Lung (tissue), 12 donors: ENCODE results near the gene PLAC8. TPM values are rescaled to one million over a fixed set of nuclear protein-coding genes. Genes with fewer than 3 reads are reported as not detected.

ENCODE experiments used
- ATAC-seq: fragments of 200-7000 bp; cut with Tn5 transposase; one replicate; pipeline ENCODE4 v1.9.1; 2020; ENCODE audit warnings: moderate number of reproducible peaks; ENCODE audit not compliant: insufficient read depth, low FRiP score
- DNase-seq, 3 donors: peaks; one replicate each; pipeline ENCODE4 v3.0.0-alpha.2; 2013 to 2017
- H3K27ac ChIP-seq, 2 donors: one replicate each; pipeline ENCODE4 v1.5.1; 2013; ENCODE audit warnings: mild to moderate bottlenecking in 2 of 2, moderate library complexity in 2 of 2, control low read depth in 1 of 2, inconsistent platforms in 1 of 2, low read depth in 1 of 2, low read length in 1 of 2
- H3K27me3 ChIP-seq, 3 donors: one replicate each; pipeline ENCODE4 v1.5.1; 2013; ENCODE audit warnings: low read length in 2 of 3; ENCODE audit not compliant: control insufficient read depth in 3 of 3, insufficient read depth in 3 of 3
- H3K36me3 ChIP-seq, 4 donors: one replicate each; pipeline ENCODE4 v1.5.1; 2013; ENCODE audit warnings: low read length in 4 of 4, mild to moderate bottlenecking in 1 of 4, moderate library complexity in 1 of 4; ENCODE audit not compliant: control insufficient read depth in 4 of 4, insufficient read depth in 4 of 4
- H3K4me1 ChIP-seq, 5 donors: one replicate each; pipeline ENCODE4 v1.5.1; 2013; ENCODE audit warnings: low read length in 5 of 5, mild to moderate bottlenecking in 2 of 5, moderate library complexity in 1 of 5; ENCODE audit not compliant: control insufficient read depth in 5 of 5, insufficient read depth in 5 of 5
- H3K4me3 ChIP-seq: one replicate; pipeline ENCODE4 v1.5.1; 2013; ENCODE audit warnings: mild to moderate bottlenecking, control low read depth, moderate library complexity
- H3K9ac ChIP-seq, 2 donors: one replicate each; pipeline ENCODE4 v1.5.1; 2013; ENCODE audit warnings: low read length in 2 of 2, control low read depth in 1 of 2; ENCODE audit not compliant: insufficient read depth in 1 of 2
- H3K9me3 ChIP-seq, 4 donors: one replicate each; pipeline ENCODE4 v1.5.1; 2013; ENCODE audit warnings: low read length in 3 of 4, mild to moderate bottlenecking in 1 of 4, moderate library complexity in 1 of 4; ENCODE audit not compliant: control insufficient read depth in 4 of 4, insufficient read depth in 3 of 4
- WGBS, 2 donors: extraction: QIAGEN DNeasy Blood & Tissue Kit; methylation state at CpG; one replicate each; pipeline ENCODE4 v1.1.7; 2013; 5-methylcytosine and 5-hydroxymethylcytosine counted together
- polyA plus RNA-seq, 2 donors: library from polyadenylated mRNA; stranded (reverse); fragments of 200-250 nt; gene quantifications; one replicate each; pipeline ENCODE4 v1.2.1, GENCODE V29; 2013
- total RNA-seq, 2 donors: library from RNA; depleted of rRNA in 1 of 2; stranded (reverse); fragments of >200 nt in 1 of 2; gene quantifications; one replicate each; pipeline ENCODE4 v1.2.1, GENCODE V29; 2014 to 2021
- TF ChIP-seq, protein P1 (sequence below): IDR thresholded peaks from 2 replicates; pipeline ENCODE4 v1.5.1; 2012; ENCODE audit warnings: mild to moderate bottlenecking; ENCODE audit errors: control extremely low read depth, extremely low read depth
- donor health status: control.
- donor health status: control.
- donor health status: Bipolar disorder and iron deficiency.
- donor health status: healthy.
- donor health status: DM: yes; HTN: yes; CAD: no.

Gene PLAC8
- total and polyA plus RNA-seq, 4 donors, result 53.8 to 115 (median 71.5) TPM

DNA sequence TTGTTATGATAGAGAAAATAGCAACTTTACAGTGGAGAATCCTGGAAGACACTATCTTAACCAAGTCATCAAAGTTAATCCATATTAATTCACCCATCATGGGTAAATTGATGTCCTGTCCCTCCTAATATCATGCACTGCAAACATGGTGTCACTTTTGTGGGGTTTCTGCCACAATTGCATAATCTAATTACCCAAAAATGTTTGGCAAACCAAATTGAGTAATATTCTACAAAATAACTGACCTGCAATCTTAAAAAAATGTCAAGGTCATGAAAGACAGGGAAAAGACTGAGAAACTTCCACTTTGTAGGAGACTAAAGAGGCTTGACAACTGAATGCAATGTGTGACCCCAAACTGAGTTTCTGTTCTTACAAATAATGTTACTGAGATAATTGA, 37.1 kb upstream of the PLAC8 start:
- Histone ChIP-seq H3K9ac (no peak overlapping the region), H3K27me3 (no peaks in the 10 kb centered on the region), H3K4me3 (no peak overlapping the region), H3K4me1 (no peaks in the 10 kb centered on the region), H3K36me3 (no peaks in the 10 kb centered on the region), H3K27ac (no peak overlapping the region), H3K9me3 (no peaks in the 10 kb centered on the region)
- no peak for ATAC-seq
- TF ChIP-seq, protein P1, sequence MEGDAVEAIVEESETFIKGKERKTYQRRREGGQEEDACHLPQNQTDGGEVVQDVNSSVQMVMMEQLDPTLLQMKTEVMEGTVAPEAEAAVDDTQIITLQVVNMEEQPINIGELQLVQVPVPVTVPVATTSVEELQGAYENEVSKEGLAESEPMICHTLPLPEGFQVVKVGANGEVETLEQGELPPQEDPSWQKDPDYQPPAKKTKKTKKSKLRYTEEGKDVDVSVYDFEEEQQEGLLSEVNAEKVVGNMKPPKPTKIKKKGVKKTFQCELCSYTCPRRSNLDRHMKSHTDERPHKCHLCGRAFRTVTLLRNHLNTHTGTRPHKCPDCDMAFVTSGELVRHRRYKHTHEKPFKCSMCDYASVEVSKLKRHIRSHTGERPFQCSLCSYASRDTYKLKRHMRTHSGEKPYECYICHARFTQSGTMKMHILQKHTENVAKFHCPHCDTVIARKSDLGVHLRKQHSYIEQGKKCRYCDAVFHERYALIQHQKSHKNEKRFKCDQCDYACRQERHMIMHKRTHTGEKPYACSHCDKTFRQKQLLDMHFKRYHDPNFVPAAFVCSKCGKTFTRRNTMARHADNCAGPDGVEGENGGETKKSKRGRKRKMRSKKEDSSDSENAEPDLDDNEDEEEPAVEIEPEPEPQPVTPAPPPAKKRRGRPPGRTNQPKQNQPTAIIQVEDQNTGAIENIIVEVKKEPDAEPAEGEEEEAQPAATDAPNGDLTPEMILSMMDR, result no peak
- no peak for DNase-seq

DNA sequence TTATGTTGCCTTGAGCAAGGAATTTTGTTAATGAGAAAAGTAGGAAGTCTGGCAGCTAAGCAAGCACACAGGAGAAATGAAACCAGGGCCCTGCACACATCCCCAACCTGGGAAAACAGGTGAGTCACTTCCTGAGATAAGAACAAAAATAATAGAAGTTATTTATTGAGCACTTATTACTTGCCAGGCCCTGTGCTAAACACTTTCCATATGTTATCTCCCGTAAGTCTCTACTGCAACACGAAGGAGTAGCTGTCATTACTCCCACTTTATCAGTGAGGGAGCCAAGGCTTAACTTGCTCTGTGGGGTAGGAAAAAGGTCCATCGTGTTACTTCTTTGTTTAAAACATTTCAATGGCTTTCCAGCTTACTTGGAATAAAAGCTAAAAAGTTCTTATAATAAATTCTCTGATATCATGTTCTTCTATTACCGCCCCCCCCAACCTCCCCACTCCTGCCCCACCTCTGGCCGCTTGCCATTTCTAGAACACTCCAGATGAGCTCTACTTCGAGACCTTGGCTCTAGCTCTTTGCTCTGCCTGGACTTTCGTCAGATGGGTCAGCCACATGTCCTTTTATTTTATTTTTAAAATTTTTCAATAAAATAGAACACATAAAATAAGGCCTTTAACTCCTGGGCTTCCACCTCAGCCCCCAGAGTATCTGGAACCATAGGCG, 36.3 kb upstream of the PLAC8 start:
- Histone ChIP-seq H3K36me3 (no peaks in the 10 kb centered on the region), H3K27me3 (no peaks in the 10 kb centered on the region), H3K27ac (no peak overlapping the region), H3K4me3 (no peak overlapping the region), H3K4me1 (no peaks in the 10 kb centered on the region), H3K9me3 (no peaks in the 10 kb centered on the region), H3K9ac (no peak overlapping the region)
- DNase-seq (no peak), ATAC-seq (no peak)
- 75 to 76% methylated on average over 8 of the region's 8 CpGs for WGBS, 2 donors
- TF ChIP-seq, protein P1, result no peak

DNA sequence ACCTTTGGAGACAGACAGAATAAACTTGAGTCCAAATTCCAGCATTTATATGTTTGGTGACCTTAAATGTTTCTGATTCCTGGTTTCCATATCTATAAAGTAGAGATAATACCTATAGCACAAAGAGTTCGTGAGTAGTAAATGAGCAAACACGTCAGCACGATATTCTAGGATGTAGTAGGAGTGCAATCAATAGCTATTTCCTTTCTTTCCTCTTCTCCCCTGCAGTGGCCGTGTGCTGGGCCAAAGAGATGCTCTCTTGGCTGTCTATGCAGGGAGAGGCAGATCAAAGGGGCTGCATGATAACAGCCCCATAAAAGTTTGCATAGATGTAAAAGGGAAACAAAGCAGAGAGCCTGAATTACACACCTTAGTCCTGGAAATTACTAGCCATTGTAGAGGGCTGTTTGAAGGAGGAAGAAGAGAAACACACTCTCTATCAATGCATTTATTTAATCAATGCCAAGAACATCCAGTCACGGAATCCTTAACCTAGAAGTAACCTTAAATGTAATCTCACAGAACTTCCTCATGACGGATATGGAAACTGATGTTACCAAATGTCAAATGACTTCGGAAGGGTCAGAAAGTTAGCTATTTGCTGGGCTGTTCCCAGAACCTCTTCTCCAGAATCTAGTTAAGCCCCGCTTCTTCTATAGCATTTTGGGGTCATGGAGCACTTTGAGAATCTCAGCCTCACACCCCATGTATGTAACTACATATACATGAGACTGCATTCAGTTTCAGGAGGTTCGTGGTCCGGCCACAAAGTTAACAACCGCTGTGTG, 35.5 kb upstream of the PLAC8 start:
- WGBS, 2 donors, result 39 to 58% methylated on average over 11 of the region's 11 CpGs
- ATAC-seq, result peak; percentile 11
- H3K36me3 ChIP-seq, result no peaks in the 10 kb centered on the region
- H3K27ac ChIP-seq, result peak overlapping the region in 1 of 2 donors; percentile 21
- DNase-seq, result no peak
- no peaks in the 10 kb centered on the region for H3K4me1 ChIP-seq
- no peak overlapping the region for H3K4me3 ChIP-seq
- no peak overlapping the region for H3K9ac ChIP-seq
- H3K27me3 ChIP-seq, result no peaks in the 10 kb centered on the region
- H3K9me3 ChIP-seq, result no peaks in the 10 kb centered on the region
- TF ChIP-seq, protein P1, result no peak
